DOHH2 (cell line): ENCODE results near the gene GLRA1.

Experiments used
- EZH2phosphoT487 ChIP-seq: fragments of 200-600 bp; sonication (generic); IDR thresholded peaks from 2 replicates; pipeline ENCODE4 v1.6.1; 2017; ENCODE audit warnings: borderline replicate concordance, mild to moderate bottlenecking, antibody characterized with exemption, low read length, moderate library complexity, mixed read lengths
- TF ChIP-seq, protein P1 (sequence below): fragments of 200-600 bp; sonication (generic); IDR thresholded peaks from one replicate; pipeline ENCODE4 v1.5.1; 2014; ENCODE audit warnings: antibody characterized with exemption, mild to moderate bottlenecking, low read depth, low read length; ENCODE audit not compliant: poor library complexity, severe bottlenecking

DNA sequence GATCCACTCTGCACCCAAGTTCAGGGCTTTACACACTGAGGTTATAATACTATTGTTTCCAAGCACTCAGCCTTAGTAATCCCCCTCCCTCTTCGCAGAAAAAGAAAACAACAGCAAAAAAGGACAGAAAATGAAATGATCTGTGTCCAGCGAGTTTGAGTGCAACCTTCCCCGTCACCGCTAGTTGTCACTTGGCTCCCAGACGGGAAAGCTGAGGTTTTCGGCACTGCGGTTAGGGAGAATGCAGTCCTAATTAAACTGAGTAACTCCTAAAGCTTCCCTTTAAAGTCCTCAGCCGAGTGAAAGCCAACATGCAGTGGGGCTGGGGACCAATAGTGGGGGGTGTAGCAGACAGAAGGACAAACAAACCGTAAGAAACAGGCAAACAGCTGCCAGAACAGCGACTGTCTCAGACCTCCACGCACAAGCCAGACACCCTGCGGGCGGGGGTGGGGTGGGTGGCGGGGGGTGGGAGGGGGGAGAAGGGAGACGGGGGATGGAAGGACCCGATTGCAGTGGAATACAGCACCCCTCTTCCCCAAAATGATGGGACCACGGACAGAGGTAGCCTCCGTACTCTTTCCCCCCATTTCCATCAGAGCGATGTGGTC lies 680 bp downstream of the GLRA1 start:
- TF ChIP-seq, protein P1, sequence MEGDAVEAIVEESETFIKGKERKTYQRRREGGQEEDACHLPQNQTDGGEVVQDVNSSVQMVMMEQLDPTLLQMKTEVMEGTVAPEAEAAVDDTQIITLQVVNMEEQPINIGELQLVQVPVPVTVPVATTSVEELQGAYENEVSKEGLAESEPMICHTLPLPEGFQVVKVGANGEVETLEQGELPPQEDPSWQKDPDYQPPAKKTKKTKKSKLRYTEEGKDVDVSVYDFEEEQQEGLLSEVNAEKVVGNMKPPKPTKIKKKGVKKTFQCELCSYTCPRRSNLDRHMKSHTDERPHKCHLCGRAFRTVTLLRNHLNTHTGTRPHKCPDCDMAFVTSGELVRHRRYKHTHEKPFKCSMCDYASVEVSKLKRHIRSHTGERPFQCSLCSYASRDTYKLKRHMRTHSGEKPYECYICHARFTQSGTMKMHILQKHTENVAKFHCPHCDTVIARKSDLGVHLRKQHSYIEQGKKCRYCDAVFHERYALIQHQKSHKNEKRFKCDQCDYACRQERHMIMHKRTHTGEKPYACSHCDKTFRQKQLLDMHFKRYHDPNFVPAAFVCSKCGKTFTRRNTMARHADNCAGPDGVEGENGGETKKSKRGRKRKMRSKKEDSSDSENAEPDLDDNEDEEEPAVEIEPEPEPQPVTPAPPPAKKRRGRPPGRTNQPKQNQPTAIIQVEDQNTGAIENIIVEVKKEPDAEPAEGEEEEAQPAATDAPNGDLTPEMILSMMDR, result no peak
- no peak for TF ChIP-seq EZH2phosphoT487
